Heart right ventricle (tissue), 16 donors: ENCODE measurements around the gene PLEKHN1. TPM values are rescaled to one million over a fixed set of nuclear protein-coding genes. Genes with fewer than 3 reads are reported as not detected.
A peak's percentile ranks its signal among the peaks of the same experiment; 100 is the strongest.

Experiments
- ATAC-seq, 8 donors: fragments of 200-7000 bp; cut with Tn5 transposase; one replicate each; pipeline ENCODE4 v1.9.1; 2020; ENCODE audit warnings: mild to moderate bottlenecking in 8 of 8, moderate library complexity in 8 of 8, moderate number of reproducible peaks in 1 of 8
- DNase-seq, 2 donors: peaks; one replicate each; pipeline ENCODE4 v3.0.0-alpha.2; 2020
- H3K27ac ChIP-seq, 10 donors: fragments of 200-600 bp; sonication (generic) in 2 of 10; one replicate each; pipeline versions ENCODE4 v1.5.0 to v1.8.0; 2020 to 2022; ENCODE audit warnings: mild to moderate bottlenecking in 3 of 10
- H3K27me3 ChIP-seq, 7 donors: fragments of 200-600 bp; one replicate each; pipeline ENCODE4 v1.8.0; 2021 to 2022; ENCODE audit warnings: mild to moderate bottlenecking in 2 of 7
- H3K36me3 ChIP-seq, 9 donors: fragments of 200-600 bp; sonication (generic) in 1 of 9; one replicate each; pipeline versions ENCODE4 v1.5.0 to v1.8.0; 2020 to 2022; ENCODE audit warnings: mild to moderate bottlenecking in 2 of 9
- H3K4me1 ChIP-seq, 9 donors: fragments of 200-600 bp; sonication (generic) in 1 of 9; one replicate each; pipeline versions ENCODE4 v1.5.0 to v1.8.0; 2020 to 2022; ENCODE audit warnings: mild to moderate bottlenecking in 4 of 9
- H3K4me3 ChIP-seq, 10 donors: fragments of 200-600 bp; sonication (generic) in 2 of 10; one replicate each; pipeline versions ENCODE4 v1.5.0 to v1.8.0; 2020 to 2022; ENCODE audit warnings: mild to moderate bottlenecking in 7 of 10, moderate library complexity in 2 of 10
- H3K9me3 ChIP-seq, 11 donors: fragments of 200-600 bp in 10 of 11; sonication (generic) in 2 of 11; one replicate each; pipeline versions ENCODE4 v1.5.0 to v1.8.0; 2013 to 2022; ENCODE audit warnings: mild to moderate bottlenecking in 2 of 11, control low read depth in 1 of 11, moderate library complexity in 1 of 11
- WGBS, 2 donors: extraction: QIAGEN DNeasy Blood & Tissue Kit; methylation state at CpG; one replicate each; pipeline ENCODE4 v1.1.7; 2013; ENCODE audit warnings: inconsistent platforms in 1 of 2; 5-methylcytosine and 5-hydroxymethylcytosine counted together
- intact Hi-C, 10 donors: fragments of 100-400 bp; cut with DNase I; formaldehyde crosslinking; loops; one replicate each; pipeline versions ENCODE4 v1.11.1 to v1.14.2; 2022
- polyA plus RNA-seq, 2 donors: library from polyadenylated mRNA; stranded (reverse); fragments of 200-250 nt; gene quantifications; one replicate each; pipeline ENCODE4 v1.2.3, GENCODE V29; 2013
- total RNA-seq, 10 donors: library from RNA; stranded (reverse); fragmentation: NEBNext Ultra II Directional in 3 of 10; extraction: Animal tissue kit (Norgen Biotek cat#: 25700) in 3 of 10; gene quantifications; one replicate each; pipeline versions ENCODE4 v1.2.1 to v1.2.4, GENCODE V29; 2021 to 2023
- TF ChIP-seq, protein P1 (sequence below), 9 donors: fragments of 200-600 bp; sonication (generic) in 2 of 9; IDR thresholded peaks; one replicate each; pipeline versions ENCODE4 v1.5.0 to v1.8.0; 2021 to 2022; ENCODE audit warnings: antibody characterized with exemption in 9 of 9, mild to moderate bottlenecking in 5 of 9, moderate library complexity in 1 of 9
- donor health status: Arrhythmogenic right ventricular cardiomyopathy.
- donor health status: ischemic (EF 13 %, LVEDD 7.1; RV severe dilation, severe dysfunction).
- donor health status: healthy with polysubstance abuse.
- donor health status: DM: no; HTN: yes; CAD: no.
- donor health status: DM: no; HTN: no; CAD: no.
- donor health status: ischemic (EF 25% LVEDD 6.9; RV normal size, moderate dysfunction).
- donor health status: ischemic (EF 25% LVEDD 5.7; RV mildly dilated, moderate dysfunction).
- donor health status: healthy.
- donor health status: DM: yes; HTN: yes; CAD: no.
- donor health status: Ischemic cardiomyopathy.
- donor health status: ischemic (EF 35%, LVEDD 5.7; RV mildly dilated, moderate dysfunction).
- donor health status: nonischemic (EF 11% LVEDD 7.7; RV severe dilation, severe dysfunction).
- donor health status: DM: yes; HTN: yes; CAD: no.
- donor health status: PGD.
- donor health status: ischemic (EF 29% LVEDD 5.4; RV normal size, mild dysfunction).
- donor health status: nonischemic (EF 23%, LVEDD 6.1; RV moderate dilation, normal function).

PLEKHN1 gene
- total and polyA plus RNA-seq, 12 donors, result 0.13 to 0.37 (median 0.29) TPM; not detected in 8

DNA sequence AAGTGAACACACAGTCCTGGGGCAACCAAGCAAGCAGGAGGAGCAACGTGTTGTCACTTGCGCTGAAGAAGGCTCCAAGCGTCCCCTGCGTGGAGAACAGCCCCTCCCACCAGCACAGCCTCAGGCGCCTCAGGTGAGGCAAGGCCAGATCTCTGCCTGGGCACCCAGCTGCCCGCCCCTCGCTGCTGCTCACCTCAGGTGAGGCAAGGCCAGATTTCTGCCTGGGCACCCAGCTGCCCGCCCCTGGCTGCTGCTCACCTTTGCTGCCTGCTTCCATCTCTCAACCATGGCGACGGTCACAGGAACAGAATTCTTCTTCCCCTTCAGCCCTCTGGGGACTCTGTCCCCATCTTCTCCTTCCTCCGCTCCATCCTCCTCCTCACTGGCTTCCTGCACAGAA is 9.6 kb upstream of the PLEKHN1 start:
- H3K36me3 ChIP-seq, result peaks cover 0 to 57% (median 36%) of the 10 kb centered on the region in 9 donors
- no peaks in the 10 kb centered on the region for H3K9me3 ChIP-seq
- no peak for DNase-seq
- peaks cover 12 to 33% (median 23%) of the 10 kb centered on the region in 9 donors for H3K4me1 ChIP-seq
- TF ChIP-seq, protein P1, sequence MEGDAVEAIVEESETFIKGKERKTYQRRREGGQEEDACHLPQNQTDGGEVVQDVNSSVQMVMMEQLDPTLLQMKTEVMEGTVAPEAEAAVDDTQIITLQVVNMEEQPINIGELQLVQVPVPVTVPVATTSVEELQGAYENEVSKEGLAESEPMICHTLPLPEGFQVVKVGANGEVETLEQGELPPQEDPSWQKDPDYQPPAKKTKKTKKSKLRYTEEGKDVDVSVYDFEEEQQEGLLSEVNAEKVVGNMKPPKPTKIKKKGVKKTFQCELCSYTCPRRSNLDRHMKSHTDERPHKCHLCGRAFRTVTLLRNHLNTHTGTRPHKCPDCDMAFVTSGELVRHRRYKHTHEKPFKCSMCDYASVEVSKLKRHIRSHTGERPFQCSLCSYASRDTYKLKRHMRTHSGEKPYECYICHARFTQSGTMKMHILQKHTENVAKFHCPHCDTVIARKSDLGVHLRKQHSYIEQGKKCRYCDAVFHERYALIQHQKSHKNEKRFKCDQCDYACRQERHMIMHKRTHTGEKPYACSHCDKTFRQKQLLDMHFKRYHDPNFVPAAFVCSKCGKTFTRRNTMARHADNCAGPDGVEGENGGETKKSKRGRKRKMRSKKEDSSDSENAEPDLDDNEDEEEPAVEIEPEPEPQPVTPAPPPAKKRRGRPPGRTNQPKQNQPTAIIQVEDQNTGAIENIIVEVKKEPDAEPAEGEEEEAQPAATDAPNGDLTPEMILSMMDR (IDR thresholded peaks at IDR 0.05), result no peak
- no peak overlapping the region for H3K4me3 ChIP-seq
- intact Hi-C loops, result loop anchor here in 3 of 10 donors (5.0 to 10.0 kb wide), 2 partner anchors 49 to 52 kb away; no protein-coding TSS in a partner anchor
- H3K27ac ChIP-seq, result no peak overlapping the region
- no peak for ATAC-seq
- H3K27me3 ChIP-seq, result peaks cover 0 to 4% (median 0%) of the 10 kb centered on the region in 7 donors
- WGBS, 2 donors, result 87 to 94% methylated on average over 11 of the region's 11 CpGs

DNA sequence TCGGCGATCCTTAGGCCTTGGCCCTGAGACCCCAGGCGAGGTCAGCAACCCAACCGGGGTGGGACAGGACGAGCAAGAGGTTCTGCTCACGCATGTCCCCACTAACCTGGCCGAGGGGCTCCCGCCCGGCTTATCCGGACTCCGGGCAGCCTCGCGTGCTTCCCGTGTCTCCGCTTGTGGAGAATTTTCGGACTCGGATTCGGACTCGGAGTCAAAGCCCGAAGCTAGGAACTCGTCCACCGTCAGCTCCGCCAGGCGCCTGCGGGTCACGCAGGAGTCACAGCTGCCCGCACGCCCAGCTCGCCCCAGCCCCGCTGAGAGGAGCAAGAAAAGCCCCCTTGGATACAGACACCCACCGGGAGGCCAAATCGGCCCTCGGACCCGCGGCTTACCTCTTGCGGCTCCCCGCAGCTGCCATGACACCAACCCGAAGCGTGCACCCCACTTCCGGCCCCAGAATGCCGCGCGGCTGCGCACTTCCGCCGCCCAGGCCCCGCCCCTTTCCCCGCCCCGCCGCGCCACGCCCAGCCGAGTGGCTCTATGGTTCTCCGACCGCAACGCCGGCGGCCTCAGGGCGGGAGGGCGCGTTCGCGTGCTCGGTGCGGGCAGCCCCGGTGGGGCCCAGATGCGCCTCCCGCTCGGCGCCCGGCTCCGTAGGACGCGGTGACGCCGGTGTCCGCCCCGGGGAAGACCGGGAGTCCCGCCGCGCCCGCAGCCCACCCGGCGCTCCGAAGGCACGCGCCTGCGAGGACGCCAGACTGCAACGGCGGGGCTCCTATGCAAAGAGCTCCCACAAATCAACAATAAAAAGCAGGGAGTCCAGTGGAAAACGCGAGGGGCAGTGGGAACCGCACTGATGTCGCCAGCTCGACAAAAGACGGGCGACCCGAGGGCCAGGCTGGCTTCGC is 7.2 kb upstream of the PLEKHN1 start, which contains the start of gene NOC2L:
NOC2L (minus strand) TSS at position 434 of the 908 bp plus-strand sequence; CDS start at position 418, 16 bp downstream.
- WGBS, 2 donors, result 7 to 8% methylated on average over 89 to 101 of the region's 101 CpGs
- peak within 1 kb of the TSS in 9 of 10 donors; percentile 59 to 86 (median 69) for H3K27ac ChIP-seq
- H3K36me3 ChIP-seq, result peaks cover 0 to 41% (median 14%) of the 10 kb centered on the region in 9 donors

DNA sequence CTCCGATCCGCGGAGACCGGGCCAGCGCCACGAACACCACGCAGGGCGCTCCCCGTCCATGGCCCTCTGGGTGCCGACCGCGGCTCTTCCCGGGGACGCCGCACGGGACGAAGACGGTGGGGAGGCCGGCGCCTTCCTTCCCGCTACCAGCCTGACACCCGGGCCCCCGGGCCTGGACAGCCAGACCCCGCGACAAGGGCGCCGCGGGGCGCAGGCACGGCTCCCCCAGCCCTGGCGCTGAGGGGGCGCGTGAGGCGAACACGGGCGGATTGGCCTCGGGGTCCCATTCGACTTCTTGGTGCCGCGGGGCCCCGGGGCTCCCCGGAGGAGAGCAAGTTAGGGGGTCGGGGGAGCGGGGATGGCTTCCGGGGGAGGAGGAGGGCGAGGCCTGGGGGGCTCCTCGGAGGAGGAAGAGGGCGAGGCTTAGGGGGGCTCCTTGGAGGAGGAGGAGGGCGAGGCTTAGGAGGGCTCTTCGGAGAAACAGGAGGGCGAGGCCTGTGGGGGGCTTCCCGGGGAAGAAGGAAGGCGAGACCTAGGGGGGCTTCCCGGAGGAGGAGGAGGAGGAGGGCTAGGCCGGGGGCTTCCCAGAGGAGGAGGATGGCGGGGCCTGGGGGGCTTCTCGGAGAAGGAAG is 6.4 kb upstream of the PLEKHN1 start:
- peak overlapping the region in 1 of 10 donors; percentile 86 for H3K27ac ChIP-seq
- peak in 3 of 8 donors; percentile 1 to 11 (median 7) for ATAC-seq

More for the DNA sequence above, 7.2 kb upstream of the PLEKHN1 start, which contains the start of gene NOC2L:
- intact Hi-C loops, result loop anchor here in 3 of 10 donors (5.0 to 10.0 kb wide), 2 partner anchors 52 to 54 kb away; no protein-coding TSS in a partner anchor
- ATAC-seq (peak; percentile 89 to 97 (median 96)), DNase-seq (peak; percentile 93 to 96)
- H3K9me3 ChIP-seq, result no peaks in the 10 kb centered on the region
- H3K4me1 ChIP-seq, result peaks cover 12 to 33% (median 23%) of the 10 kb centered on the region in 9 donors
- peak within 1 kb of the TSS; percentile 79 to 100 (median 97) for H3K4me3 ChIP-seq
- TF ChIP-seq, protein P1 (IDR thresholded peaks at IDR 0.05), result peak in 1 of 9 donors; percentile 6
- peaks cover 0 to 4% (median 0%) of the 10 kb centered on the region in 7 donors for H3K27me3 ChIP-seq

More for the DNA sequence above, 6.4 kb upstream of the PLEKHN1 start:
- H3K4me3 ChIP-seq, result peak overlapping the region in 9 of 10 donors; percentile 79 to 100 (median 97)
- WGBS, 2 donors, result 26 to 28% methylated on average over 54 to 57 of the region's 57 CpGs
- H3K4me1 ChIP-seq, result peaks cover 12 to 33% (median 23%) of the 10 kb centered on the region in 9 donors
- intact Hi-C loops, result loop anchor here in 4 of 10 donors (5.0 to 10.0 kb wide), 2 partner anchors 53 to 55 kb away; no protein-coding TSS in a partner anchor
- TF ChIP-seq, protein P1 (IDR thresholded peaks at IDR 0.05), result no peak
- H3K36me3 ChIP-seq, result peaks cover 0 to 34% (median 14%) of the 10 kb centered on the region in 9 donors
- H3K9me3 ChIP-seq, result no peaks in the 10 kb centered on the region
- H3K27me3 ChIP-seq, result peaks cover 0 to 4% (median 0%) of the 10 kb centered on the region in 7 donors
- no peak for DNase-seq
